ENCODE results near the gene DNM3. TPM values are rescaled to one million over a fixed set of nuclear protein-coding genes. Genes with fewer than 3 reads are reported as not detected.

Gene DNM3
- total RNA-seq, 1 donor from 2014 or later = 4.7 TPM

- H3K4me2 ChIP-seq (ENCODE audit: low read length) = no peak overlapping the region
- H3K4me3 ChIP-seq (ENCODE audit: insufficient read depth, low read depth, low read length) = no peak overlapping the region
- H3K9ac ChIP-seq (ENCODE audit: low read length) = no peak overlapping the region
- Mint-ChIP-seq H3K27ac (ENCODE audit: unreplicated experiment) (no peak overlapping the region), H3K4me3 (ENCODE audit: unreplicated experiment) (no peak overlapping the region), H3K36me3 (ENCODE audit: low read depth, unreplicated experiment) (no peaks in the 10 kb centered on the region), H3K4me1 (ENCODE audit: low read depth, unreplicated experiment) (peaks cover 21% of the 10 kb centered on the region), H3K27me3 (ENCODE audit: low read depth, unreplicated experiment) (no peaks in the 10 kb centered on the region), H3K9me3 (ENCODE audit: unreplicated experiment) (no peaks in the 10 kb centered on the region)
- H3K9me3 ChIP-seq (ENCODE audit: insufficient read depth, low read depth, low read length) = no peaks in the 10 kb centered on the region
- no peaks in the 10 kb centered on the region for H3K36me3 ChIP-seq (ENCODE audit: insufficient read depth, low read length)
- no peak overlapping the region for H2AFZ ChIP-seq (ENCODE audit: low read depth, low read length)
- no peak overlapping the region for H3K27ac ChIP-seq (ENCODE audit: low read depth, low read length)
- no peaks in the 10 kb centered on the region for H3K4me1 ChIP-seq (ENCODE audit: insufficient read depth, low read length)
- FAIRE-seq (no peak), DNase-seq (ENCODE audit: low read depth) (no peak)
- no peaks in the 10 kb centered on the region for H4K20me1 ChIP-seq (ENCODE audit: insufficient read depth, low read length)
- H3K79me2 ChIP-seq (ENCODE audit: insufficient read depth, low read length) = no peaks in the 10 kb centered on the region
- TF ChIP-seq CTCF (IDR thresholded peaks at IDR 0.05; ENCODE audit: insufficient read depth, low read depth, low read length) (no peak), EZH2 (IDR thresholded peaks at IDR 0.05; ENCODE audit: insufficient read depth, low read length) (no peak)
- H3K27me3 ChIP-seq (ENCODE audit: insufficient read depth, low read length) = no peaks in the 10 kb centered on the region
Measured at GRCh38 chr1:171871848-171872247, 30.6 kb downstream of the DNM3 start.

- no peaks in the 10 kb centered on the region for H3K27me3 ChIP-seq (ENCODE audit: insufficient read depth, low read length)
- H3K4me3 ChIP-seq (ENCODE audit: insufficient read depth, low read depth, low read length) = no peak overlapping the region
- no peaks in the 10 kb centered on the region for H3K9me3 Mint-ChIP-seq (ENCODE audit: unreplicated experiment)
- peaks cover 25% of the 10 kb centered on the region for H3K4me1 Mint-ChIP-seq (ENCODE audit: low read depth, unreplicated experiment)
- no peak overlapping the region for H3K4me2 ChIP-seq (ENCODE audit: low read length)
- H3K4me3 Mint-ChIP-seq (ENCODE audit: unreplicated experiment) = no peak overlapping the region
- H3K4me1 ChIP-seq (ENCODE audit: insufficient read depth, low read length) = no peaks in the 10 kb centered on the region
- H3K9ac ChIP-seq (ENCODE audit: low read length) = no peak overlapping the region
- no peaks in the 10 kb centered on the region for H4K20me1 ChIP-seq (ENCODE audit: insufficient read depth, low read length)
- TF ChIP-seq CTCF (IDR thresholded peaks at IDR 0.05; ENCODE audit: insufficient read depth, low read depth, low read length) (no peak), EZH2 (IDR thresholded peaks at IDR 0.05; ENCODE audit: insufficient read depth, low read length) (no peak)
- FAIRE-seq (no peak), DNase-seq (ENCODE audit: low read depth) (no peak)
- no peak overlapping the region for H3K27ac Mint-ChIP-seq (ENCODE audit: unreplicated experiment)
- no peak overlapping the region for H2AFZ ChIP-seq (ENCODE audit: low read depth, low read length)
- no peaks in the 10 kb centered on the region for H3K9me3 ChIP-seq (ENCODE audit: insufficient read depth, low read depth, low read length)
- H3K27ac ChIP-seq (ENCODE audit: low read depth, low read length) = no peak overlapping the region
- no peaks in the 10 kb centered on the region for H3K36me3 Mint-ChIP-seq (ENCODE audit: low read depth, unreplicated experiment)
- no peaks in the 10 kb centered on the region for H3K27me3 Mint-ChIP-seq (ENCODE audit: low read depth, unreplicated experiment)
- H3K79me2 ChIP-seq (ENCODE audit: insufficient read depth, low read length) = no peaks in the 10 kb centered on the region
- H3K36me3 ChIP-seq (ENCODE audit: insufficient read depth, low read length) = no peaks in the 10 kb centered on the region
Measured at GRCh38 chr1:171872430-171872829, 31.1 kb downstream of the DNM3 start.

GRCh38 chr1:171873664-171874063 lies 32.4 kb downstream of the DNM3 start:
- Histone ChIP-seq H3K4me1 (ENCODE audit: insufficient read depth, low read length) (no peaks in the 10 kb centered on the region), H3K36me3 (ENCODE audit: insufficient read depth, low read length) (no peaks in the 10 kb centered on the region), H3K4me2 (ENCODE audit: low read length) (no peak overlapping the region), H3K27me3 (ENCODE audit: insufficient read depth, low read length) (no peaks in the 10 kb centered on the region), H4K20me1 (ENCODE audit: insufficient read depth, low read length) (no peaks in the 10 kb centered on the region), H3K9ac (ENCODE audit: low read length) (no peak overlapping the region), H3K9me3 (ENCODE audit: insufficient read depth, low read depth, low read length) (no peaks in the 10 kb centered on the region), H2AFZ (ENCODE audit: low read depth, low read length) (no peak overlapping the region), H3K27ac (ENCODE audit: low read depth, low read length) (no peak overlapping the region), H3K79me2 (ENCODE audit: insufficient read depth, low read length) (no peaks in the 10 kb centered on the region), H3K4me3 (ENCODE audit: insufficient read depth, low read depth, low read length) (no peak overlapping the region)
- TF ChIP-seq CTCF (IDR thresholded peaks at IDR 0.05; ENCODE audit: insufficient read depth, low read depth, low read length) = no peak
- TF ChIP-seq EZH2 (IDR thresholded peaks at IDR 0.05; ENCODE audit: insufficient read depth, low read length) = no peak
- Mint-ChIP-seq H3K4me1 (ENCODE audit: low read depth, unreplicated experiment) (peaks cover 24% of the 10 kb centered on the region), H3K4me3 (ENCODE audit: unreplicated experiment) (no peak overlapping the region), H3K27me3 (ENCODE audit: low read depth, unreplicated experiment) (no peaks in the 10 kb centered on the region), H3K36me3 (ENCODE audit: low read depth, unreplicated experiment) (no peaks in the 10 kb centered on the region), H3K9me3 (ENCODE audit: unreplicated experiment) (no peaks in the 10 kb centered on the region), H3K27ac (ENCODE audit: unreplicated experiment) (no peak overlapping the region)
- no peak for FAIRE-seq
- no peak for DNase-seq (ENCODE audit: low read depth)
